T-helper 1 cell treated with Interleukin-12 subunit alpha and Interleukin-12 subunit beta and Interleukin-4 antibody, amounts not matched to agents 30 ng/mL and 1 ng/mL, for 36 hours (primary cell): ENCODE data around the gene SELENOP. TPM values are rescaled to one million over a fixed set of nuclear protein-coding genes. Genes with fewer than 3 reads are reported as not detected.

Experiments
- intact Hi-C: fragments of 100-400 bp; cut with micrococcal nuclease; formaldehyde crosslinking; loops from one replicate; pipeline ENCODE4 v1.15.1; 2024
- total RNA-seq: library from RNA; stranded (reverse); gene quantifications from 2 replicates; pipeline ENCODE4 v1.2.3, GENCODE V29; 2022

Gene SELENOP
- total RNA-seq, 1 donor from 2014 or later: not detected

DNA sequence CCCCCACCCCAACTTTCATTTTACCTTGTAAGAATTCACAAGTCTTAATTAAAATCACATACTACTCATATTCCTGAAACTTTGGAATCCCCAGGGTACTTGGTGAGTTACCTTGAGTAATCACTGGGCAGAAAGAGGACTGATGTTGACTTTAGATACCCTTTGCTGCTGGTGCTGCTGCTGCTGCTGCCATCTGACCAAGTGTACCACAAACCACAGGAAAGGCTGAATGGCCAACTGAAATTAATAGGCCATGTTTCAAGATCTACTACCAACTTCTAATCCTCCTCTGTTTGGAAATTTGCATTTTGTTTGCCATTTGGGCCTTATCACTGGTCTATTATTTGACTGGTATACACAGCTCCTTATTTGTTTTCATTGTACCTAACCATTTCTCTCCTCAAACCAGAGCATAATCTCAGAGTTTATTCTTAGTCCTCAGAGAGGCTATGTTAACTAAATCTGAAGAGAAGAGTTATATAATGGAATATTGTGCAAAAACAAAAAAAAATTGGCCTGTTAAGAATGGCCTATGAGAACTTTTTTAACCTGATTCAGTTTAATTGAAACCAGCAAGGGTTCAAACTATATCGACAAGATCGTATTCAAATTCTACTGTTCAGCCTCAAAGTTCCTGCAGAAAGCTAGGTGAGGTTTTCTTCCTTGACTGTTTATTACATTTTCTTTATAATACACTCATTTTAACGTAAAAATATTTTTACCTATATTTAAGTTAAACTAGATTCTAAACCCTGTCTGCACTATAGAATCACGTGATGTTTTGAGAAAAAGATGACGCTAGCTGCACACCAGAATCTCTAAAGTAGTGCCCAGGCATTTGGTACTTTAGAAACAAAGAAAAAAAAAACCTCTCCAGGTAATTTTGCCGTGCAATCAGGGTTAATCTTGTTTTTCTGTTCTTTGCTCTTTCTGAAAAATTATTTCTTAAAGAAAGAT lies 13.1 kb downstream of the SELENOP start:
- intact Hi-C loops: no loop called here

DNA sequence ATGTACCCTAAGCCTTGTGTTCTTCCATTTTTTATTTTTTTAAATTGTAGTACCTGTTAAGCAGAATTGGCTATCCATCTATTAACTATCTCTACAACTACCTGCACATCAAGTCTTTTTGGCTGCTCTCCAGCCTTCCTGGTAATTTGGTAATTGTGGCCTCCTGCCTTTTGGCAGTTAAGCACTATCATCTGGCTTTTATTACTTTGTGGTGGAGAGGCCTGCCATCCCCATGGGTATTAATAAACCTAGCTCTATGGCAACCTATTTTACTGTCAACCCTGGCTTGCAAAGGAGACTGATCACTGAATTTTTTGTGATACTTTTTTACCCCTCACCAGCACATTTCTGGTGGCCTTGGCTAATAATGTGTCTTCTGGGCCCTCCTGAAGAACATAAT lies 20.5 kb downstream of the SELENOP start:
- intact Hi-C loops: no loop called here

- intact Hi-C loops: no loop called here
Measured at GRCh38 chr5:42787845-42788244, 23.8 kb downstream of the SELENOP start.

GRCh38 chr5:42787073-42787472 lies 24.6 kb downstream of the SELENOP start:
- intact Hi-C loops: no loop called here

DNA sequence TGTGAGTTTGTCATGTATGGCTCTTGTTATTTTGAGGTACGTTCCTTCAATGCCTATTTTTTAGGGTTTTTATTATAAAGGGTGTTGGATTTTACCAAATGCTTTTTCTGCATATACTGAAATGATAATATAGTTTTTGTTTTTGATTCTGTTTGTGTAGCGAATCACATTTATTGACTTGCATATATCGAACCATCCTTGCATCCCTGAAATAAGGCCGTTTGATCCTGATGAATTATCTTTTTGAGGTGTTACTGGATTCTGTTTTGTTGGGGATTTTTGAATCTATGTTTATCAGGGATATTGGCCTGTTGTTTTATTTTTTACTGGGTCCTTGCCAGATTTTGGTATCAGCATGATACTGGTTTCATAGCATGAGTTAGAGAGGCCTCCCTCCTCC lies 25.9 kb downstream of the SELENOP start:
- intact Hi-C loops: no loop called here

DNA sequence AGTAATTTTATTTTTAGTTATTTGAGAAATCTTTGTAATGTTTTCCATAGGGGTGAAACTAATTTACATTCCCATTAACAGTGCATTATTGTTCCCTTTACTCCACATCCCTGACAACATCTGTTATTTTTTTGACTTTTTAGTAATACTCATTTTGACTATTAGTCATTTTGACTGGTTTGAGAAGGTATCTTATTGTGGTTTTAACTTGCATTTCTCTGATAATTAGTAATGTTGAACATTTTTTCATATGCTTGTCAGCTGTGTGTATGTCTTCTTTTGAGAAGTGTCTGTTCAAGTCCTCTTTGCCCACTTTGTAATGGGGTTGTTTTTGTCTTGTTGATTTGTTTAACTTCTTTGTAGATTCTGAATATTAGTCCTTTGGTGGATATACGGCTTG lies 27.6 kb downstream of the SELENOP start:
- intact Hi-C loops: no loop called here

DNA sequence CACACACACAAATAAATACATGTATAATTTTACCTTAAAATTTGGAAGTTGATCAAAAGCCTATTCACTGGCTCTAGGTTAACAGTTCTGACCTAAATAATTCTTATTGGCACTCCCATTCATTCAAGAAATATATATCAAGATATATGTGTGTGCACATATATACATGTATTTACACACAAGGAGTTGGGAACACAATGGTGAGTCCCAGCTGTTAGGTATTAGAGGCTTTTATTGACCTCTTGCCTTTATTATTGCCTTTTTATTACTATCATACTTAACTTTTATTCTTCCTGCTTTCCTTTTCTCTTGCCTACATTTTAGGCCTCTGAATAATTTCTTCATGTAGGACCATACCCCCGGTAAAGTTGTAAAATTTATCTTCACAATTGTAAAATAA lies 30.1 kb downstream of the SELENOP start:
- intact Hi-C loops: no loop called here

GRCh38 chr5:42779083-42779482 lies 32.6 kb downstream of the SELENOP start:
- intact Hi-C loops: no loop called here

DNA sequence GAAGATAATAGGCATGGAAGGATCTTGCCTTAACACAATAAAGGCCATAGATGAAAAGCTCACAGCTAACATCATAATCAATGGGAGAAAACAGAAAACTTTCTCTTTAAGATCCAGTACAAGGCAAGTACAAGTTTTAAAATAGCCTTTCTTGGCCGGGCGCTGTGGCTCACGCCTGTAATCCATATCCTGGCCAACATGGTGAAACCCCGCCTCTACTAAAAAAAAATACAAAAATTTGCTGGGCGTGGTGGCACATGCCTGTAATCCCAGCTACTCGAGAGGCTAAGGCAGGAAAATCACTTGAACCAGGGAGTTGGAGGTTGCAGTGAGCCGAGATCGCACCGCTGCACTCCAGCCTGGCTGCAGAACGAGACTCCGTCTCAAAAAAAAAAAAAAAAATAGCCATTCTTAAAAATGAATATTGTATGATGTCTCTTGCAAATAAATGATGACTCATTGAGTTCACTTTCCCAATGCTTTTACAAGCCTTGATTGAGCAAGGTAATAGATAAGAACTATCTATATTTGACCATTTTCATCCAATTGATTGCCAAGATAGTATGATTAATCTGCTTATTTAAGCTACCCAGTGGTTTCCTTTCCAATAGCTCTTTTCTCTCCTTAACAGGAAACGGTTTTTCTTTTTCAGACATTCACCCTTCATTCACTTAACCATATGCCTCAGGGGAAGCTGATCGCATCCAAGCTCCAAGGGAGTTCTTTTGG lies 39.3 kb downstream of the SELENOP start:
- intact Hi-C loops: no loop called here

DNA sequence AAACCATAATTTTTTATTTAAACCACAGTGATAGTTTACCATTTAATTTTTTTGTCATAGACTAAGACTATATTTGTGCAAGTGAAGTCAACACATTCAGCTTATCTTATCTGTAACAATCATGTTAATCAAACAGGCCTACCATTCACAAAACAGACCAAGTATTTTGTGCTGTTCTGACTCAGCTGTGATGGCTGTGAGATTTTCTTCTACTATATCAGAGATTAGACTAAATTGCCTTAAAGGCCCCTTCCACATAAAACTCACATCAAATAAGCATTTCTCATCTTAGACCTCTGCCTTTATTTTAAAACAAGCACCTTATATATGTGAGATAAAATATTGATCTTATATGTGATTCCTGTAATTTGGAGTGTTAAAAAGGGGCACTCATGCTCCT lies 41.7 kb downstream of the SELENOP start:
- intact Hi-C loops: no loop called here

DNA sequence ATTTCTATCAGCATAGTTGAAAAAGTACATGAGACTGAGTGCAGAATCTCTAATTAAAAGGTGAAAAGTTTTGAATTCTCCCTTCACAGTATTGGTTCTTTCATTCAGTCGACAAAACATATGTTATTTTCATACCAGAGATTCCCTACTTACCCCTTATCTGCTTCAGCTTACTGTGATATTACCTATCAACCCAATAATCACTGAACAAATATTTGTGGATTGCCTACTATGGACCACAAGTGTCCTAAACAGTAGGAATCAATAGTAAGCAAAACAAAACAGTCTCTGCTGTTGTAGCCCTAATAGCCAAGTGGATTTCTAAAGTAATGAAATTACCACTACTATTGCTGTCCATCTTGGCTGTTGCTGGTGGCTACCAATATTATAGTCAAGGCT lies 43.6 kb downstream of the SELENOP start:
- intact Hi-C loops: loop anchor here (5.0 kb wide), 1 partner anchor 131 kb away; no protein-coding TSS in a partner anchor

- intact Hi-C loops: loop anchor here (1.0 to 5.0 kb wide), 11 partner anchors 49 to 911 kb away; partner anchors contain the start of genes FBXO4, GHR and RIMOC1
Measured at GRCh38 chr5:42767491-42768105, 44.1 kb downstream of the SELENOP start.

DNA sequence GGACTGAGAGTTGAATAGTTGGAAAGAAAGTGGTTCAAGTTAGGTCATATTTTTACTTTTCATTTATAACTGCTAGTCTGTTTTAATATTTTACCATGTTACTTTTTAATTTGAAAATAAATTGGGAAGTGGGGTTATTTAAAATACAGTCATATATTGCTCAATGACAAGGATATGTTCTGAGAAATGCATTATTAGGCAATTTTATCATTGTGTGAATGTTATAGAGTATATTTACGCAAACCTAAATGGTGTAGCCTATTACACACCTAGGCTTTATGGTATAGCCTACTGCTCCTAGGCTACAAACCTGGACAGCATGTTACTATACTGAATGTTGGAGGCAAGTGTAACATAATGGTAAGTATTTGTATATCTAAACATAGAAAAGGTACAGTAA lies 49.9 kb downstream of the SELENOP start:
- intact Hi-C loops: no loop called here

- intact Hi-C loops: no loop called here
Measured at GRCh38 chr5:42760426-42760825, 51.3 kb downstream of the SELENOP start.

GRCh38 chr5:42759456-42759855 lies 52.2 kb downstream of the SELENOP start:
- intact Hi-C loops: loop anchor here (5.0 kb wide), 1 partner anchor 887 kb away; the partner anchor contains the start of gene OXCT1

DNA sequence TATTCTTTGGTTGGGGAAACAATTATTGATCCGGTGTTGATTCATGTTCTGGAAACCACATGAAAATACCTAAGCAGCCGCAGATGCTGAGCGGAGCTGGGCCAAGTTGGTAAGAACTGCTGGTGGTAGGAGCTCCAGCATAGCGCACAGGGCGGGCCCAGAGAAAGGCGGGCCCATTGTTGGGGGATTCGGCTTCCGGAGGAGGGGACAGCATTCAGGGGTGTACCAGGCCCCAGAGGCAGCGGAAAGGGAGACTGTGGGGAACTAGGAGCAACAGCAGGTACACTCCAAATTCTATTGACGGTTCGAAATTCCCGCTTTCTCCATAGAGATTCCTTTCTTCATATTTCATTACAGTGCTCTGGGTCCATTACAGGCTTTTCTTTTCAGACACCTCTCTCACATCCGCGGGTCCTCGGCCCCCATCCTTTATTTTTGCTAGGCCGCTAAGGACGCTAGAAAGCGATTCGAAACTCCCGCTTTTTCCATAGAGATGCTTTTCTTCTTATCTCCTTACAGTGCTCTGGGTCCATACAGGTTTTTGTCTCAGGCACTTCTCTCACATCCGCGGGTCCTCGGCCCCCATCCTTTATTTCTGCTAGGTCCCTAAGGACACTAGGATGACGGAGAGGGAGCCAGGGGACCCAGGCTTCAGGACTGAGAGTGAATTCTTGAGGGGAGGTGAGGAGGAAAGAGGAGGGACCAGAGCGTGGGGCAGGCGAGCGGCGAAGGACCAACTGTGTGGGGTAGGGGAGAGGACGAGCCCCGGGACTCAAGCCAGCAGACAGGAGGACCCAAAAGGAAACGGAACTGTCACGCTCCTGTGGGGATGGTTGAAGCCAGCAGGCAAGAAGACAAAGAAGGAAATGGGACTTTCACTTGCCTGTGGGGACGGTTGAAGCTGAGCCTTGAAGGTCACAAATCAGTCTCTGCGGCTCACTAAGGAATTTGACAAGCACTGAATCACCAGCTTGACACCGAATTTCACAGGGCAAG lies 54.8 kb downstream of the SELENOP start, which contains the start of gene CCDC152:
Gene CCDC152, plus strand, starts transcription at position 213 of the 996 bp plus-strand sequence. CDS start 2,304 bp downstream, outside the sequence.
- intact Hi-C loops: loop anchor here (5.0 kb wide), 1 partner anchor 885 kb away; the partner anchor contains the start of gene OXCT1

DNA sequence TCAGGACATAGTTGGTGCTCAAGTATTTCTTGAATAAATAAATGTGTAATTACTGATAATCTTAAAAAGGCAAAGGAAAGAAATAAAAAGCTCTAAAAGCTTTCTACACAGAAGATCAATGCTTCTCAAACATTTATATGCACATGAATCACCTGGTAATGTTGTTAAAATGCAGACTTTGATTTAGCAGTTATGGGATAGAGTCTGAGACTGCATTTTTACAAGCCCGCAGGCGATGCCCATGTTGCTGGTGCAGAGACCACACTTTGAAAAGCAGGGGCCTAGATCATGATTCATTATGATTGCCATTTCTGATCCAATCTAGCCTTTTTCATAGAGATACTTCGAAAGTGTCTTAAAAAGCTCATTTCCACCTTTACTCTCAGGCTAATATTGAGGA lies 58.6 kb downstream of the SELENOP start:
- intact Hi-C loops: no loop called here

DNA sequence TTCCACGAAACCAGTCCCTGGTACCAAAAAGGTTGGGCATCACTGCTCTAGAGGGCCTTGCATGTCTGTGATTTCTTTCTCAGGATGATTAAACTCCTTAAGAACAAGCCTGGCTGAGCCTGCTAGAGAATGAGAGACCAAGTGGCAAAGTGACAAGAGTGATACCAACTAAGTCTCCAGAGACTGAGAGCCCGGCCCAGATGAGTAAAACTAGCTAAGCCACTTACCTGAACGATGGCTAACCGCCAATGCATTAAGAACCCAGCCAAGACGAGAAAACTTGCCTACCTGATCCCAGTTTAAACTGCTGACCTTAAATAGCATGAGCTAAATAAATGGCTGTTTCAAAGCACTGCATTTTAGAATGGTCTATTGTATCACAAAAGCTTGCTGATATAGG lies 60.6 kb downstream of the SELENOP start:
- intact Hi-C loops: no loop called here

- intact Hi-C loops: no loop called here
Measured at GRCh38 chr5:42750507-42750906, 61.2 kb downstream of the SELENOP start.
